GM19240 (cell line): ENCODE results near the gene MTPN.

ENCODE experiments used
- DNase-seq: peaks from one replicate; pipeline ENCODE4 v3.0.0; 2011; ENCODE audit warnings: low spot score; ENCODE audit not compliant: insufficient read length

Gene MTPN

DNA sequence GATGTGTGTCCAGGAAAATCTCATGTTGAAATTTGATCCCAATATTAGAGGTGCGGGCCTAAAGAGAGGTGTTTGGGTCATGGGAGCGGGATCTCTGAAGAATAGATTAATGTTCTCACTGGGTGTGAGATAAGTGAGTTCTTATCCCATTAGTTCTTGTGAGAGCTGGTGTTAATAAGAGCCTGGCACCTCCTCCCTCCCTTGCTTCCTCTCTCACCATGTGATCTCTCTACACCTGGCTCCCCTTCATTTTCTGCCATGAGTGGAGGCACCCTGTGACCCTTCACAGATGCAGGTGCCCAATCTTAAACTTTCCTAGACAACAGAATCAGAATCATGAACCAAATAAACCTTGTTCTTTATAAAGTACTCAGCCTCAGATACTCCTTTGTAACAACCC is 19.5 kb downstream of the MTPN start:
- no peak for DNase-seq

DNA sequence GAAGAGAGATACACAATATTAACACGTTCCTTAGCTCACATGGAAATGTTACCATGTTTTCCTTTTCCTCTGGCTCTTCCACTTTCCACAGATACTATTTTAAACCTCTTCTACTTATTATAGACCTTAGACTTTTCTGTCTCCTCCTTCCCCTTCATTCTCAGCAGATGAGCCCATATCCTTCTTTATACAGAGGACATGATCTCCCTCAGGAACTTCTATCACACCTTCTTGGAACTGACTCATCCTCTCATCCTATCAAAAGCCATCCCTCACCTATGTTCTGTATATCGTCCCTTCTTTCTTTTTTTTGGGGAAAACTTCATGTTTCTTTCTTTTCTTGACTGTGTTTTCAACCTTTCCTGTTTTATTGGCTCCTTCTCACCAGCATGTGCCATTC is 20.8 kb downstream of the MTPN start:
- DNase-seq: no peak

DNA sequence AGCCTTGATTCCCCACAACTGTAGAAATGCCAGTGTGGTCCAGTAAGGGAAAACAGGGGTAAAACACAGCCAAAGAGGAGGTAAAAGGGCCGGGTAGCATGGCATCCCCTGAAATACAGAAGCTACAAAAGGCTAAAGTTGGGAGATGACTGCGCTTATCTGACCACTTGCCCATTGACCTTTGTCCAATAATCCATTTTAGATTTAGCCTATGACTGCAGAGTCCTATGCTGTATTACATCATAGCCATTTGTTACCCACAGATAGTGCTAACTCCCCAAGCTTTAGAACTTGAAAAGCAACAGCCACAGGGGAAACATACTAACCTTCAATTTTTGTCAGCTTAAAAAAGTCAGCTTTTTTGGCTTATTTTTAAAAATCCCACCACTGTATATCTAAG is 26.2 kb downstream of the MTPN start:
- DNase-seq: no peak

DNA sequence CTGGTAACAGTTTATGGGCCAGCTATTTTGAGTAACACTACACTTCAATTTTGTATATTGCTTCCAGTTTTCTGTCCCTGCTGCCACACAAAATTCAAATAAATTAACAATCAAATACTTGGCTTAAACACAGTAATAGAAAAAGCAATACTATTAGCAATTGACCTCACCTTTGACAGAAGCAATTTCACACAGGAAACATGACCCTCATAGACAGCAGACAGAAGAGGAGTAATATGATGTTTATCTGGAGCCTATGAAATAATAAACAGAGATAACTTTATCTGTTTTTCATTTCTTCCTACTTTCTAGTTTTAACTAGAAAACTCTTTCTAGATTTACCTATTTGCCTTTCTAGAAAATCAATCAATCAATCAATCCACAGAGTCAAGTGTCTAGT is 26.7 kb downstream of the MTPN start:
- no peak for DNase-seq

DNA sequence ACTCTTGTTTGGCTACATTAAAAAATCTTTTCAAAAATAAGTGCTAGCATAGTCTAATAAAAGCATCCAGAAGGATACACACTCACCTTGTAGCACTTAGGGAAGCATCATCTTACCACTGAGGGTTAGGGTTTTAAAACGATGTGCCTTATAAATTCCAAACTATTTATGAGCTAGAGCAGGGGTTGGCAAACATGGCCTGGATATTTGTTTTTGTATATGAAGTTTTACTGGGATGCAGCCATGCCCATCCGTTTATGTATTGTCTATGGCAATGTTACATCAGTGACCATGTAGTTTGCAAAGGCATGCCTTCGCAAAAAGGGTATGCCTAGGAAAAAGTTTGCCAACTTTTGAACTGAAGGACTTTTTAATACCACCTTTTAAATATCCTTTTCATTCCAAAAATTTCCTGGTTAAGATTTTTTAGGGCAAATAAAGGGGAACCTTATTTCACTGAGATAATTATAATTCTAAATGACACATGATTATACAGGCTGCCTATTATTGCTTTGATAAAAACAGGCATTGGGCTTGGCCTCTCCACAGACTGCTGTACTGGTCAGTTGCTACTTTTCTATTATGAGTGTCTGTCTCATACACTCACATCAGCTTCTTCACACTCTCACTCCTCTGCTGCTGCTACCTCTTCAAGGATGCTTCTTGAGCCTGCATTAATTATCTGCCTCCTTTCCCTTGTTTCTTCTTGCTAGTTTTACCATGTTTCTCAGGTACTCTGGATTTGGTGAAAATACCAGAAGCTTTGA is 30.7 kb downstream of the MTPN start:
- DNase-seq: no peak

DNA sequence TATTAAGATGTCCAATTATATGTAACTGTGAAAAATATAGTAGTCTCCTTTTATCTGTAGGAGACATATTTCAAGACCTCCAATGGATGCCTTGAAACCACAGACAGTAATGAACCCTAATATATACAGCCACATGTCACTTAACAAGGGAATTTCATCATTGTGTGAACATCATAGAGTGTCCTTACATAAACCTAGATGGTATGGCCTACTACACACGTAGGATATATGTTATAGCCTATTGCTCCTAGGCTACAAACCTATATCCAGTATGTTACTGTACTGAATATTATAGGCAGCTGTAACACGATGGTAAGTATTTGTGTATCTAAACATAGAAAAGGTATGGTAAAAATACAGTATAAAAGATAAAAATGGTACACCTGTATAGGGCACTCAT is 32.4 kb downstream of the MTPN start:
- DNase-seq: no peak

DNA sequence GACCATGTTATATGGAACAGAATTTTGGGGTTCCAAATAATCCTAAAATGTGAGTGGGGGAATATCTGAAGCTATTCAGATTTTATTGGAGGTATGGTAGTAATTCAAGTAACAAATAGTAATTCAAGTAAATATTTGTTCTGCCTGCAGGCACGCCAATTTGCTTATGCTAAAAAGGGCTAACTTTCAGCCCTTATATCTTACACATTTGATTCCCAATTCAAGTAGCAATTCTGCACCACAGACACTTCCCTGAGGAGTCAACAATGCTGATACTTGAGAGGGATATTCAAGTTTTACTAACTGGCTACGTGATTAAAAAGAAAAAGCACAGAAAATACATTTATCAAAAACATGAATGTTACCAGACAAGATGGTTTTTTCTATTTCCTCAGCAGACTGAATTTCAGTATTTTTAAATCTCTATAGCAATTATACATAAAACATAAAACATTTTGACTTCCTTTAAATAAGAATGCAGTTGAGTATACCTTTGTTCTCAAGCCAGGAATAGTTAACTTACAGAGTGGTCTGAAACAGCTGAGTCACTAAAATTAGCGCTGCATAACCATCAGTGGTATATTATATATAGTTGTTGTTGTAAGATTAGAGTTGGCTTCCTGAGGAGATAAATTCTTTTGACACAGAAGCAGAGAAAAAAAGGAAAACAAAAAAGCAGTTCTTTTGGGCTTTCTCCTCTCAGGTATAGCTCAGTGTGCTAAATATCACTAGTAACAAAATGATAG is 33.9 kb downstream of the MTPN start:
- no peak for DNase-seq

DNA sequence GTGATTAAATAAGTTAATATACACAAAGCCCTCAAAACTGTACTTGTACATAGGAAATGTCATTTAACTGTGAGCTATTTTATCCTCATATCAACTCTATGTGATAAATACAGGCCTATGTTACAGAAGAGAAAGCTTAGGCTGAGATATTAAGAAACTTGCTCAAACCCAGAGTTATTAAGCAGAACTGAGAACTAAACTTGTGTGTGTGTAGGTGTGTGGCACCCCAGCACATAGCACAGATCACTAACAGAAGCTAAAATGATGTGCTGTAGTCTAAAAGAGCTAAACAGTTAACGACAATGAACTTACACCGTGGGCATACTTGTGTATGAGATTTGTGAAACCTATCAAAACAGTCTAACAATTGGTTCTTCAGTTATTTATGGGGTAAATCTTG is 34.5 kb downstream of the MTPN start:
- DNase-seq: no peak

DNA sequence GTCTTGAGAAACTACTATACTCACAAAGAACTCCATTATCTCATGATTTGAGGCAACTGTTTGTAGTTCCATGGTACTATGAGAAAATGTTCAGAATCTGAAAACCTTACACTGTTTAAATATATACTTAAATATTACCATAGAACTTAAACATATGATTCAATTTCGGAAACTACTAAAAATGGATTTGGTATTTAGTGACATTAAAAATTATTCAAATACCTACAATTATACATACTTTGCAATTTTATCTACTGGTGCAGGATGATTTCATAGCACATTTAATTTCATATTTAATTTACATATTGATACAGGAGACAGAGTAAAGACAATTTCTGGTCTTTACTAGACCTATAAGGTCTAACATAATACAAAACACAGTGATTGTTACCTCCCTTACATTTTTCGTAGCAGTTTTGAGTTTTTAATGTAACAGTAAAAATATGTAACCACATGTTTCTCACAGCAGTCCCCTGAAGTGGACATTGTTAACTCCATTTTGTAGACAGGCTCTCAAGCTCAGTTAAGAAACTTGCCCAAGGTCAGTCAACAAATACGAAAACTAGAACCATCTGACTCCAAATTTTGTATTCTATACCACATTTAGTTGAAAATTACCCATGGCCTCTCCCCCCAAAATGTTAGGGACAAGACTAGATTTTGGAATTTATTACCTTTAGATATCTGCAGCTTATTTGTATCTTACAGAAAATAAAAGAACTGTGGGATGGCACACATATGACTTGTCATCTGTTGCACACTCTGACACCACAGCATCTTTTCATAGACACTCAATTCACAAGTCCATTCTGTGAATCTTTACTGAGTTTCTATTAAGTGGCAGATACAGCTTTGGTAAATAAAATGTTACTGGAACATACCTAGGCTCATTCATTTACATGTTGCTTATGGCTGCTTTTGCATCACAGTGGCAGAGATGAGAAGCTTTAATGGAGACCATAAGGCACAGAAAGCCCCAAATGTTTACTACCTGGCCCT is 36.8 kb downstream of the MTPN start:
- DNase-seq: no peak

DNA sequence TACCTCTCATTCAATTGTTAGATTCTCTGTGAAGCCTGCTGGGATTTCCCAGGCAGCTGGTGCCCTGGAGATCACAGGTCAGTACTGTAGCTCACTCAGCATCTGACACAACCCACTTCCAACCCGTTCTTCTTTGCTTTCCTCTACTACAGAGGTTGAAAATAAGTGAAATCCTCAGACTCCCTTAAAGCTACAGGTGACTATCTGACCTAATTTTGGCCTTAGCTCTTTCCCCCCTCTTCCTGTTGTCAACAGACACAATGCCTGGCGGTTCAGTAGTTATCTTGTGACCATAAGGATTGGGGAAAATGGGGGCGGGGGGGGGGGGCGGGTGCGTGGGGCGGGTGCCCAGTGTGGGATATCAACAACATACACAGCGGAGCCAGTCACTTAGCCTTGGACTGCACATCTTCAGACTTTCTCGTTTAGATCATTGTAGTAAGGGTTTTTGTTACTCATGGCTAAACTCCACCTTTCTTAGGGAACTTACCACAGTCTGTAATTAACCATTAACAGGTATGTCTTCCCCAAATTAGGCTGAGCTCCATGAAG is 37.8 kb downstream of the MTPN start:
- no peak for DNase-seq

DNA sequence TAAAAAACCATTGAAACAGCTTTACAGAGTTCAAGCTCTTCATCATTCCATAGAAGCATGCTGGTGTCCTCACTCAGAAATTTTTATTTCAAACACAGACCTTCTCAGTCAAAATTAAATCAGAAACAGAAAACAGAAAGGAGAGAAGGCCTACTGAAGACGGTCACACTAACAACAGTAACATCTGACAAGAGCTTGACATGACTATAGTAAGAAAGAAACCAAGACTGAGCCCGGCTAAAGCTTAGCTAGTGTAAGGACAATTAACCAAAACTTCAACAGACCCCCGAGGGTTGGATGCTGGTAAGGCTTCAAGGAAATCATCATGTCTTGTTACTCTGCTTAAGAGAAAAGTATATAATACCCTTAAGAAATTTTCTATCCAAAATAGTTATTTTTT is 38.6 kb downstream of the MTPN start:
- no peak for DNase-seq

DNA sequence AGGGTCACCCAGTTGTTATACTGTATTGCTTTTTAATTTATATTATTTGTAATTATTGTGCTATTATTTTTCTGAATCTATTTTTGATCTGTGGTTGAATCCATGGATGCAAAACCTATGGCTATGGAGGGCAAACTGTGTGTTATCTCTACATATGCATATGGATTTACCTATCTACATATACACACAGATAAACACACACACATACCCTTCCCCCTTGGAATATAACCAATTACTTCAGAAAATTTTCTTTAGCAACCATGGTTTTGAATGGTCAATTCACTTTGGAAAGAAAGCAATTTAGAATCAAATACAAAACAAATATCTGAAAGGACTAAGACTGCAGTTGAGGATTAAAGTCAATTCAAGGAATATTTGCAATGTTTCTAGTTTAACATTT is 39.1 kb downstream of the MTPN start:
- no peak for DNase-seq

DNA sequence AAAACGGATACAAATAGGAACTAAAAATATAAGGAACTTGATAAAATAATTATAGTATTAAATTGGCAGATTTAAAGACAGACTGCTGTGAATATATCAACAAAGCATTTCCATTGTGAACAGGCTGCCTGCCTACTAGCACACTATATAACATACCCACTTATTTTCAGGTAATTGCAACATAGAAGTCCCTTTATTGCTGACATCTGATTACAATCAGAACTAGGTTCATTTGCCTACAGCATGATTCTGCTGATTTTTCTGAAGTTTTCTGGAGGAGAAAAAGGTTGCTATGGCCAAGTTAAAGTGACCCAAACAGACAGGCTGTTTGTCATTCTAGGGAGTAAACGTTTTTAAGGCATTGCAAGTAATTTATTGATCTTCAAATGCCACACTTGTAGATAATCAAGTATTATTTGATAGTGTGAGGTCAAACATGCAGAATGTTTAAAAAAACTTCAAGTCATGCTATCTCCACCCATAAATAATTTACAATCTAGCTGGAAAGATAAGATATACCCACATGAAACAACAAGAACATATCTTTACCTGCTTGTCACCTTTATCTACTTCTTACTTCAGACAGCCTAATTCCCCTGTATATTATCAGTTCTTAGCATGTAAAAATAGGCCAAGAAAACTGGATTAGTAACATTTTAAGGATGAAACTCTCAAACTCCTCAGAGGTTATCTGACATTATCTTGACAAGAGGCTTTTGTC is 40.5 kb downstream of the MTPN start:
- DNase-seq: no peak

DNA sequence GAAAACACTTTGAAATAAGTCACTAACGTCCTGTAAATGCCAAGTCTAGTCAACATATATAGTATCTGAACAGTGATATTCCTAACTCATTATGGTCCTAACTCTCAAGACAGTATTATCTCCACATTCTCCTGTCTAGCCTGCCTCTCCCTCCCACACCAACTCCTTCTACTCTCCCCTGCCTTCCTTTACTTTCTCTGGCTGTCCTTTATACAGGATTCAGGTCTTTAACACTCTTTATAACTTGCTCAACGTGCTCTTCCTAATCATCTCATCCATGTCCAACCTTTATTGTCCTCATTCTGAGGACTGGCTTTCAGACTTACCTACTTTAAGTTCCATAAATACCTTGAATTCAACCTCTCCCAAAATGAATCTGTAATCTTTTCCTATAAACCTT is 42.5 kb downstream of the MTPN start:
- DNase-seq: no peak

DNA sequence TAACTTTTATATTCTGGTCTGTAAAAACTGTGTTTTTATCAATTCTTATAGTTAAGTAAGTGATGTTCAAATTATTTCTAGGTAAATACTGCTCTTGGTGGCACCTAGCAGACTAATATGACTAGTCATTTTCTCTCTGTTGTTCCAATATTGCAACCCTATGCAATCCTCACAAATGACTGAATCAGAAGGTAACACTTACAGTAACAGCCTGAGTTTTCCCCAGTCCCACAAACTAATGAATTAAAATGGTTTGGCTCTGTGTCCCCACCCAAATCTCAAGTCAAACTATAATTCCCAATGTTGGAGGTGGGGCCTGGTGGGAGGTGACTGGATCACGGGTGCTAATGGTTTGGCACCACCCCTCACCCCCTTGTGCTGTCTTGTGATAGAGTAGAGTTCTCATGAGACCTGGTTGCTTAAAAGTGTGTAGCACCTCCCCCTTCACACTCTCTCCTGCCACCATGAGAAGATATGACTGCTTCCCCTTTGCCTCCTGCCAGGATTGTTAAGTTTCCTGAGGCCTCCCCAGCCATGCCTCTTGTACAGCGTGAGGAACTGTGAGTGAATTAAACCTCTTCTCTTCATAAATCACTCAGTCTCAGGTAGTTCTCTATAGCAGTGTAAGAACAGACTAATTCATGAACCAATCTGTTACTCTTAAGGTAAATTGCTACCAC is 43.5 kb downstream of the MTPN start:
- no peak for DNase-seq

DNA sequence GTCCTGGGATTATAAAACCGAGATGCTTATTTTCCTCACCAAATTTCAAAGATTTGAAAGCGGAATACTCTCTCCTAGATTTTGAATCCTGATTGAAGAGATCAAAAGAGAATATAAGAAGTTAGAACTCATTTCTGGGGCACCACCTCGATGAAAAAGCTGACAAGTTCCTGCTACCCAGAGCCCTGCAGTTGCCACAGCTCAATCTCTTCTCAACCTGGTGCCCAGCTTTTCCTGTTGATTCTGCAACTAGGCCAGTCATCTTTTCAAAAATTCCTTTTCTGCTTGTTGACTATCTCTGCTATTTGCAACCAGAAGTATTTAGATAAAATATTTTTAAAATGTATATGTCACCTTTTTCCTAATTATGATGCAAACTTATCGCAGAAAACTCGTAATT is 45.0 kb downstream of the MTPN start:
- DNase-seq: no peak

DNA sequence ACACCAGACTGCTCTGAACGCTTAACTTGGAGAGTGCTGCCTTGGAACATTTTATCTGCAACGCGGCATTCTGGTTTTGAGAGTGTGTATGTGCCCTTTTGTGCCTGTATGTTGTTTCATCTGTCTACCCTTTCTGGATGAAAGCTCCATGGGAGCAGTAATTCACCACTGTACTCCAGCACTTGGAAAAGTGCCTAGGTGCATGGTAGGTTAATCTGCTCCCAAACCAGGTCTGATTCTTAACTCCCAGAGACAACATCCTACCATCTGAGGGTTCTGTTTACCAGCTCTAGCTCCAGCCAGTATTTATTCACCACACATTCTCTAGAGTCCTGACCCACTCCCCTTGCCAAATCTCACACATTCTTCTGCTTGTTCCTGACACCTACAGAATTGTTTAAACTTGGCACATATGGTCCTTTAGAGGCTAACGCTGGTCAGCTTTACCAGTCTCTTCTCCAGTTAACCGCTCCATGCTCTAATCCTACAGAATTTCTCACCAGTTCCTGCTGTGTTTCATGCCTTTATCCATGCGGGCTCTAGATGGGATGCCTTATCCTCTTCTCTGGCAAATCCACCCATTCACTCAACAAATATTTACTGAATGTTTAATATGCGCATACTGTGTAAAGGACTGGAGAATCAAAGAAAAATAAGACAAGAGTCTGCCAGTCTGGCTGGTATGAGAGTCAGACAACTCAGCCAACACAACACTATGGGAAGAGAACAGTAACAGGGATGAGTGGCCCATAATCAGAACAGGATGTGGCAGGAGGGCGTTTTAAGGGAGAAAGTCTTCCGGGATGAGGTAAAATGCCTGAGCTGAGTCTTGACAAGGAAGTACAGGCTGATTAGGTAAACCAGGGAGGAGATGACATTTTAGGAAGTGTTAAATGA is 46.3 kb downstream of the MTPN start:
- no peak for DNase-seq

DNA sequence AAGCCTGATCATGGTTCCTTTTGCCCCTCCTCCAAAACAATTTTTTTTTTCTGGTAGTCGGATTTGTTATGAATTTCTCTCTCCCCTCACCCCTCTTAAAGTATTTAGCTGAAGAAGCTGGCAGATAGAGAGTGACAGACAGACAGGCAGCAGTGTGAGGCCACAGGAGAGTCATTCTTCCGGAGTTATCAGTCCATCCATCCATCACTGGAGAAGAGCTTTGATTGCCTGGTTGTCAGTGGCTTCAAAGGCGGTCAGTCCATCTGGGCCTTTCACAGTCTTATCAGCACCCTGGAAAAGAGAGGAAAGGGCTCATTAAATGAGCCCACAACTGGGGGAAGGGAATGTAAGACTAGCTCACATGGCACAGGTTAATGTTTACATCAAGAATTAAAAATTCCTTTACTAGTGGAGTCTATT is 47.4 kb downstream of the MTPN start:
- no peak for DNase-seq

DNA sequence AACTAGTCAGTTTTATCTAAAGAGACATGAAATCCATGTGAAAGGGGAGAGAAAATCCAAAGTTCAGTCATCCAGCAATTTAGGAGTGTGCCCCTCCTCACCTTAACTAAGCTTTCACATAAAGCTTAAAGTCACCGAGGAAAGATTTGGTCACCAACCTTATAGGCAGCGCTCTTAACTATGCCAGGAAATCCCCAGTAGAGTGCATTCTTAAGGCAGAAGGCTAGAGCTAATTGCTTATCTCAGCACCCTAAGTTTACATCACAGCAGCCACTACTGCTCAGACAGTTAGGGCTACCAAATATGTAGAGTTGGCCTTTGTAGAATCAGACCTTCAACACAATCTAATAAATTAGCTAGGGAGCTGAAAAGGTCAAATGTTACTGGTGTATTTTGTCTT is 47.9 kb downstream of the MTPN start:
- no peak for DNase-seq
